Mesothelial cell of epicardium (in vitro differentiated cells): ENCODE data around the gene MS4A6E. TPM values are rescaled to one million over a fixed set of nuclear protein-coding genes. Genes with fewer than 3 reads are reported as not detected.
A peak's percentile ranks its signal among the peaks of the same experiment; 100 is the strongest.
"Not testable (repeated sequence)": the region's sequence is repeated elsewhere in the genome, so short reads cannot be mapped to it uniquely, and the experiment has no call there.

Experiments
- DNase-seq, 2 experiments: peaks; one replicate each; pipeline ENCODE4 v3.0.0; 2021; ENCODE audit warnings: low spot score in 2 of 2; ENCODE audit not compliant: unreplicated experiment in 2 of 2
- H3K27ac Mint-ChIP-seq: 2 replicates; pipeline ENCODE4 v1.8.0; 2021; ENCODE audit warnings: mixed read lengths
- H3K27me3 Mint-ChIP-seq: 2 replicates; pipeline ENCODE4 v1.8.0; 2021; ENCODE audit warnings: low read depth, mixed read lengths
- H3K36me3 Mint-ChIP-seq: 2 replicates; pipeline ENCODE4 v1.8.0; 2021; ENCODE audit warnings: mixed read lengths
- H3K4me1 Mint-ChIP-seq: 2 replicates; pipeline ENCODE4 v1.8.0; 2021; ENCODE audit warnings: mixed read lengths
- H3K4me3 Mint-ChIP-seq: 2 replicates; pipeline ENCODE4 v1.8.0; 2021; ENCODE audit warnings: mild to moderate bottlenecking, moderate library complexity, mixed read lengths
- H3K9me3 Mint-ChIP-seq: 2 replicates; pipeline ENCODE4 v1.8.0; 2021; ENCODE audit warnings: mixed read lengths
- CTCF ChIP-seq: fragments of 200-600 bp; sonication (generic); IDR thresholded peaks from one replicate; pipeline ENCODE4 v1.5.0; 2021; ENCODE audit warnings: antibody characterized with exemption; ENCODE audit not compliant: unreplicated experiment
- total RNA-seq: library from RNA; stranded (reverse); gene quantifications from 3 replicates; pipeline ENCODE4 v1.2.1, GENCODE V29; 2021

Gene MS4A6E
- total RNA-seq, 1 donor from 2014 or later = not detected

GRCh38 chr11:60362241-60362640 lies 35.2 kb downstream of the MS4A6E start:
- Mint-ChIP-seq H3K27me3 (peaks cover 20% of the 10 kb centered on the region), H3K9me3 (peaks cover 3% of the 10 kb centered on the region), H3K4me1 (peaks cover 3% of the 10 kb centered on the region), H3K27ac (no peak overlapping the region), H3K36me3 (no peaks in the 10 kb centered on the region), H3K4me3 (no peak overlapping the region)
- no peak for DNase-seq
- no peak for TF ChIP-seq CTCF

GRCh38 chr11:60363542-60364470 lies 36.8 kb downstream of the MS4A6E start:
- H3K4me1 Mint-ChIP-seq = peaks cover 3% of the 10 kb centered on the region
- H3K27me3 Mint-ChIP-seq = peaks cover 20% of the 10 kb centered on the region
- no peaks in the 10 kb centered on the region for H3K36me3 Mint-ChIP-seq
- H3K4me3 Mint-ChIP-seq = no peak overlapping the region
- peaks cover 3% of the 10 kb centered on the region for H3K9me3 Mint-ChIP-seq
- no peak overlapping the region for H3K27ac Mint-ChIP-seq
- TF ChIP-seq CTCF = peak; percentile 86
- peak; percentile 29 to 69 for DNase-seq

GRCh38 chr11:60366262-60366904 lies 39.3 kb downstream of the MS4A6E start:
- not testable (repeated sequence) for DNase-seq, H3K27ac Mint-ChIP-seq, H3K4me3 Mint-ChIP-seq, H3K36me3 Mint-ChIP-seq, H3K9me3 Mint-ChIP-seq, H3K4me1 Mint-ChIP-seq
- peaks cover 20% of the 10 kb centered on the region for H3K27me3 Mint-ChIP-seq

- no peak for TF ChIP-seq CTCF
- no peaks in the 10 kb centered on the region for H3K9me3 Mint-ChIP-seq
- no peaks in the 10 kb centered on the region for H3K36me3 Mint-ChIP-seq
- peaks cover 17% of the 10 kb centered on the region for H3K27me3 Mint-ChIP-seq
- no peak for DNase-seq
- peaks cover 3% of the 10 kb centered on the region for H3K4me1 Mint-ChIP-seq
- no peak overlapping the region for H3K4me3 Mint-ChIP-seq
- no peak overlapping the region for H3K27ac Mint-ChIP-seq
Measured at GRCh38 chr11:60367009-60367408, 40.0 kb downstream of the MS4A6E start.

- no peak for DNase-seq
- Mint-ChIP-seq H3K4me3 (no peak overlapping the region), H3K4me1 (peaks cover 3% of the 10 kb centered on the region), H3K9me3 (no peaks in the 10 kb centered on the region), H3K27ac (no peak overlapping the region), H3K27me3 (peaks cover 16% of the 10 kb centered on the region), H3K36me3 (no peaks in the 10 kb centered on the region)
- no peak for TF ChIP-seq CTCF
Measured at GRCh38 chr11:60367896-60368295, 40.8 kb downstream of the MS4A6E start.

GRCh38 chr11:60370252-60370810 lies 43.3 kb downstream of the MS4A6E start:
- no peak for DNase-seq
- Mint-ChIP-seq H3K27ac (no peak overlapping the region), H3K36me3 (no peaks in the 10 kb centered on the region), H3K9me3 (no peaks in the 10 kb centered on the region), H3K4me3 (no peak overlapping the region), H3K4me1 (no peaks in the 10 kb centered on the region), H3K27me3 (no peaks in the 10 kb centered on the region)
- no peak for TF ChIP-seq CTCF
